ENCODE measurements around the gene TSPAN6. TPM values are rescaled to one million over a fixed set of nuclear protein-coding genes. Genes with fewer than 3 reads are reported as not detected.

TSPAN6 gene
- polyA plus RNA-seq, 1 donor (not counting 4 experiments of a cell fraction or from before 2014, with no cell fraction given): 24.3 TPM

DNA sequence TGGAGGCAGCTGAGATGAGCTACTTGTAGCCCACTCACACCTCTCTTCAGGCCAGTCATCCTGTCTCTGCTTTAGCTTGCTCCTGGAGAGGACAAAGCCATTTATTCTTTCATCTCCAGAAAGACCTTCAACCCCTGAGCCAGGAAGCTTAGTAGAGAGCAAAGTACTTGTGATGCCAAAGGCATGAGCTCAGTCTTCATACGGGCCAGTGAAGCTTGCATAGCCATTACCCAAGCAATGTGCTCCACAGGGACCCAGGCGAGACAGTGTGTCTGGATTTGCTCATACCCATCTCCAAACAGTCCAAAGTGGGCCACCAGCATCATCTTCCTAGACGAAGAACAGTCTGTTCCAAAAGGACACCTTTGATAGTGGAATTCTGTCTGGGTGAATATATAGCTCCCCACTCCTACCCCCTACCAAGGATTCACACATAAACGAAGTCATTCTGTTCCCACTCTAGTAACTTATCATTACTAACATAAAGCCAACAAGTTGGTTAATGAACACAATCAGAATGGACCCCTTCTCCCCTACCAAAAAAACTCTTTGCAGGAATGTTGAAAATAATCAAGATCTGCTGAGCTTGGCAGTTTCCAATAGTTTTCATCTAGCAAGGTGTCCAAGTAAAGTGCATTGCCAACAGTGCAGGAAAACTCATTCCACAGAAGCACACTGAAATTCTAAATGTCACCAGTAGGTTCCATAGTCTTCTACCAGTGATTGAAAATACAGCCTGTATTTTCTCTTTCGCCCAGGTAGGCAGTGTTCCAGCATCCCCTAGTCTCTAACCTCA, 45.2 kb downstream of the TSPAN6 start:
- H3K9me1 ChIP-seq (ENCODE audit: control insufficient read depth, extremely low read depth, insufficient read depth, low read length): no peaks in the 10 kb centered on the region
- TF ChIP-seq EZH2 (IDR thresholded peaks at IDR 0.05; ENCODE audit: low read length): no peak
- TF ChIP-seq CTCF (optimal IDR thresholded peaks at IDR 0.05 in 1 of 3, IDR thresholded peaks at IDR 0.05 in 1 of 3, conservative IDR thresholded peaks at IDR 0.05 in 1 of 3; ENCODE audit: extremely low read depth in 1 of 3, insufficient read depth in 2 of 3, low read length in 3 of 3): no peak
- H2AFZ ChIP-seq (ENCODE audit: control insufficient read depth, low read length): no peak overlapping the region
- no peak overlapping the region for H3K4me3 ChIP-seq (ENCODE audit: control insufficient read depth in 2 of 3, extremely low read depth in 1 of 3, insufficient read depth in 2 of 3, low read depth in 1 of 3, low read length in 3 of 3)
- no peak overlapping the region for H3K9ac ChIP-seq (ENCODE audit: control insufficient read depth, extremely low read depth, insufficient read depth, low read length)
- no peak for DNase-seq (ENCODE audit: low read depth, low spot score)
- no peaks in the 10 kb centered on the region for H3K9me3 ChIP-seq (ENCODE audit: control insufficient read depth, low read depth, low read length)
- H3K27me3 ChIP-seq (ENCODE audit: control insufficient read depth, extremely low read depth, insufficient read depth, low read length): peaks cover 12% of the 10 kb centered on the region
- FAIRE-seq: no peak
- H3K79me2 ChIP-seq (ENCODE audit: control insufficient read depth, insufficient read depth, low read length): no peaks in the 10 kb centered on the region
- no peak overlapping the region for H3K4me2 ChIP-seq (ENCODE audit: control insufficient read depth, extremely low read depth, insufficient read depth, low read depth, low read length)
- dilution Hi-C loops (cut with MboI; ENCODE audit: extremely low pct_ligation_motif_present, low sequenced_read_pairs): no loop called here
- H3K36me3 ChIP-seq (ENCODE audit: control insufficient read depth in 2 of 2, extremely low read depth in 1 of 2, insufficient read depth in 2 of 2, low read length in 2 of 2): no peaks in the 10 kb centered on the region
- H4K20me1 ChIP-seq (ENCODE audit: control insufficient read depth, extremely low read depth, insufficient read depth, low read length): no peaks in the 10 kb centered on the region
- H3K27ac ChIP-seq (ENCODE audit: control insufficient read depth, insufficient read depth, low read length): no peak overlapping the region
- H3K4me1 ChIP-seq (ENCODE audit: control insufficient read depth, extremely low read depth, insufficient read depth, low read length): no peaks in the 10 kb centered on the region

- Histone ChIP-seq H3K9me1 (ENCODE audit: control insufficient read depth, extremely low read depth, insufficient read depth, low read length) (no peaks in the 10 kb centered on the region), H3K27ac (ENCODE audit: control insufficient read depth, insufficient read depth, low read length) (no peak overlapping the region), H3K4me3 (ENCODE audit: control insufficient read depth in 2 of 3, extremely low read depth in 1 of 3, insufficient read depth in 2 of 3, low read depth in 1 of 3, low read length in 3 of 3) (no peak overlapping the region), H3K9me3 (ENCODE audit: control insufficient read depth, low read depth, low read length) (no peaks in the 10 kb centered on the region), H3K4me1 (ENCODE audit: control insufficient read depth, extremely low read depth, insufficient read depth, low read length) (no peaks in the 10 kb centered on the region), H3K36me3 (ENCODE audit: control insufficient read depth in 2 of 2, extremely low read depth in 1 of 2, insufficient read depth in 2 of 2, low read length in 2 of 2) (no peaks in the 10 kb centered on the region), H3K9ac (ENCODE audit: control insufficient read depth, extremely low read depth, insufficient read depth, low read length) (no peak overlapping the region), H3K79me2 (ENCODE audit: control insufficient read depth, insufficient read depth, low read length) (no peaks in the 10 kb centered on the region), H2AFZ (ENCODE audit: control insufficient read depth, low read length) (no peak overlapping the region), H3K27me3 (ENCODE audit: control insufficient read depth, extremely low read depth, insufficient read depth, low read length) (peaks cover 12% of the 10 kb centered on the region), H3K4me2 (ENCODE audit: control insufficient read depth, extremely low read depth, insufficient read depth, low read depth, low read length) (no peak overlapping the region), H4K20me1 (ENCODE audit: control insufficient read depth, extremely low read depth, insufficient read depth, low read length) (no peaks in the 10 kb centered on the region)
- TF ChIP-seq EZH2 (IDR thresholded peaks at IDR 0.05; ENCODE audit: low read length) (no peak), CTCF (optimal IDR thresholded peaks at IDR 0.05 in 1 of 3, IDR thresholded peaks at IDR 0.05 in 1 of 3, conservative IDR thresholded peaks at IDR 0.05 in 1 of 3; ENCODE audit: extremely low read depth in 1 of 3, insufficient read depth in 2 of 3, low read length in 3 of 3) (no peak)
- FAIRE-seq (no peak), DNase-seq (ENCODE audit: low read depth, low spot score) (no peak)
- dilution Hi-C loops (cut with MboI; ENCODE audit: extremely low pct_ligation_motif_present, low sequenced_read_pairs): no loop called here
Measured at GRCh38 chrX:100587861-100588260, 48.7 kb downstream of the TSPAN6 start.

Data from keratinocyte (primary cell).